ENCODE data around the gene ZSWIM4.

The ZSWIM4 gene

GRCh38 chr19:13812544-13812943, 17.3 kb downstream of the ZSWIM4 start:
- DNase-seq (ENCODE audit: low read depth in 2 of 2) = no peak

DNA sequence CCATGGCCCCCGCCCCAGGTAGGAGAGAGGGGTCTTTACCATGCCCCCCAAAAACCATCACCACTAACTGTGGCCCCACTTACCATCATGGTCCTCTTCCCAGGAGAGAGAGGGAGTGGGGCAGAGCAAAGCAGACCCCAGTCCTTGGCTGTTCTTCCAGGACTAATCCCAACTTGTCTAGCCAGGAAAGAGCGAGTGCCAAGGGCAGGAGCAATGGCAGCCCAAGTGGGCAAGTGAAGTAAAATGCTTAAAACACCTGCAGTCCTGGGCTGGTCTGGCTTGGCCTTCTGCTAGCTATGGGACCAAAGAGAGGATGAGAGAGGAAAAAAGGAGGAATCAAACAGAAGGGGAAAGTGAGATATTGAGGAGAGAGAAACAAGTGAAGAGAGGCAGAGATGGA, 17.9 kb downstream of the ZSWIM4 start:
- DNase-seq (ENCODE audit: low read depth in 2 of 2) = no peak

GRCh38 chr19:13814550-13814949, 19.3 kb downstream of the ZSWIM4 start:
- DNase-seq (ENCODE audit: low read depth in 2 of 2) = no peak

DNA sequence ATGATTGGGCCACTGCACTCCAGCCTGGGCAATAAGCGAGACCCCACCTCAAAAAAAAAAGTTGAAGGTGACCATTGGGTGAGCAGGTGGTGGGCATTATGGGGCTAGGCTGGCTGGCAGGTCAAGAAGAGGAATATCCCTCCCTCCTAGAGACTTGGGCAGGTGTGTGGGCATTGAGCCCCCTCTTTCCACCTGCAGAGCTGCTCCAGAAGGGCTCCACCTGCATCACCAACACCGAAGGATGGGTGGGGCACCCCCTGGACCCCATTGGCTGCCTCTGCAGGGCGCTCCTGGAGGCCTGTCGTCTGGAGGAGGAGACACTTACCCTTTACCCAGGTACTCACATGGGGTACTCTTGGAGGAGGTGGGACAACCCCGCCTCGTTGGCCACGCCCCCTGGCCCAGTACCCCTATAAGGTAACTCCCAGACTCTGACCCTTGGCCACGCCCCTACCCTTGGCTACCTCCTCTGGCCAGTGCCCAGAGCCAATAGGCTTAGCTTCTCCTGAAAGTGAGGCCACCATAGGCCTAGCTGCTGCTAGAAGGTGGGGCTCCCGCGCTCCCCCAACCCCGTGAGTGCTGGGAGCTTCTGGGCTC, 21.9 kb downstream of the ZSWIM4 start:
- no peak for DNase-seq (ENCODE audit: low read depth in 2 of 2)

DNA sequence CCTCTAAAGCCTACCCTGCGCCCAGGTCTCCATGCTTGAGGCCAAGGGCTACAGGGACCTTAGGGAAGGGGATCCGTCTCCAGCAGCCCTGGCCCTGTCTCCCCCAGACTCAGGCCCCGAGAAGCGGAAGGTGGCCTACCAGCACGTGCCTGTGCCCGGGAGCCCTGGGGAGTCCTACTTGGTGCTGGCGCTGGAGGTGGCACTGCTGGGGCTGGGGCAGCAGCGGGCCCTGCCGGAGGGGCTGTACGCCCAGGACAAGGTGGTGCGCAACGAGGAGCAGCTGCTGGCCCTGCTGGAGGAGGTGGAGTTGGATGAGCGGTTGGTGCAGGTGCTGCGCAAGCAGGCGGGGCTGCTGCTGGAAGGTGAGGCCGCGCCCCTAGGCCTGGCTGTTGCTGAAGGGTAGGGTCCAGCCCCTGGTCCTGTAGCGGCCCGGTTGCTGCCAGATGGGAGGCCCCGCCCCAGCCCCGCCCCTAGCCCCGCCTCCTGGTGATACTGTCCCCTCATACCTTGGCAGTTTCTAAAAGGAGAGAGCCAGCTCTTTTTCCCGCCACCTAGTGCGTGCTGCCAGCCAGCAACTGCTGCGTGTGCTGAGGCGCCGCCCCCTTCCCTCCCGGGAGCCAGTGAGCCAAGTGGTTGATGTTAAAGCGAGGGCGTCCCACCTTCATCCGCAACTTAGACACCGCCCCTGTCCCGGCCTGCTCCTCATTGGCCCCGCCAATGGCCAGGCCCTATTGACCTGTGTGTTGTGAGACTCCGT, 22.6 kb downstream of the ZSWIM4 start:
- DNase-seq (ENCODE audit: low read depth in 2 of 2) = no peak

- no peak for DNase-seq (ENCODE audit: low read depth in 2 of 2)
These were observed 24.0 kb downstream of the ZSWIM4 start for GRCh38 chr19:13819238-13819637.

DNA sequence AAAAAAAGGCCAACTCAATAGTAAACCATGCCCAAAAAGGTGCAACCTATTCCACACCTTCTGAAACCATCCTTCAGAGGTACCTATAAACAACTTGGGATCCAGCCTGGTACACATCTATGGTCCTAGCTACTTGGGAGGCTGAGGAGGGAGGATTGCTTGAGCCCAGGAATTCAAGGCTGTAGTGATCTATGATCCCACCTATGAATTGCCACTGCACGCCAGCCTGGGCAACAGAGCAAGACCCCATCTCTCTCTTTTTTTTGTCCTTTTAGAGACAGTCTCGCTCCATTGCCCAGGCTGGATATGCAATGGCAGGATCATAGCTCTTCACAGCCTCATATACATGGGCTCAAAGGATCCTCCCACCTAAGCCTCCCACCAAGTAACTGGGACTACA, 26.0 kb downstream of the ZSWIM4 start:
- no peak for DNase-seq (ENCODE audit: low read depth in 2 of 2)

DNA sequence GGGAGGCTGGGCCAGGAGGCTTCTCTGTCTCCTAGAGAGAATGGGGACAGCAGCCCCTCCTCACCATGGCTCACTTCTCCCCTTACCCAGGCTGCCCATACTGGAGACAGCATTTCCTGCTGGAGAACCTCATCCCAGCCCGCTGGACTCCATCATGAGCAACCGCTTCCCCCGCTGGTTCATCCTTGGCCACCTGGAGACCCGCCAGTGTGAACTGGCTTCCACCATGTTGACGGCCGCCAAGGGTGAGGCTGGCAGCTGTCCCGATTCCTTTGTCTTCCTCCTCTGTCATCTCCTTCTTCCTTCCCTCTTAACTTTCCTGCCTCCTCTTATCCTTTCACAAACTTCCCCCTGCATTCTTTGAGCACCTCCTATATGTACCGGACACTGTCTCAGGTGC, 28.0 kb downstream of the ZSWIM4 start:
- no peak for DNase-seq (ENCODE audit: low read depth in 2 of 2)

DNA sequence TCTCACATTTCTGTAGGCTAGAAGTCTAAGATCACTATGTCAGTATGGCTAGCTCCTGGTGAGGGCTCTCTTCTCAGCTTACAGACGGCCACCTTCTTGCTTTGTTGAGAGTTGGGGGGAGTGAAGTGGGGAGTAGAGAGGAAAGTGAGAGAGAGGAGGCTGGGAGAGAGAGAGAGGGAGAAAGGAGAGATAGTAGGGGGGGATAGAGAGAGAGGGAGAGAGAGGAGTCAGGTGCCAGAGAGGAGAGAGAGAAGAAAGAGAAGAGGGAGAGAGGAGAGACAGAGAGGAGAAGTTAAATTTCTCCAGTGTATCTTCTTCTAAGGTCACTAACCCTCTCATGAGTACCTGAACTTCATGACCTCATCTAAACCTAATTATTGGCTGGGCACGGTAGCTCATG, 28.7 kb downstream of the ZSWIM4 start:
- no peak for DNase-seq (ENCODE audit: low read depth in 2 of 2)

GRCh38 chr19:13824703-13825102, 29.5 kb downstream of the ZSWIM4 start:
- DNase-seq (ENCODE audit: low read depth in 2 of 2) = no peak

DNA sequence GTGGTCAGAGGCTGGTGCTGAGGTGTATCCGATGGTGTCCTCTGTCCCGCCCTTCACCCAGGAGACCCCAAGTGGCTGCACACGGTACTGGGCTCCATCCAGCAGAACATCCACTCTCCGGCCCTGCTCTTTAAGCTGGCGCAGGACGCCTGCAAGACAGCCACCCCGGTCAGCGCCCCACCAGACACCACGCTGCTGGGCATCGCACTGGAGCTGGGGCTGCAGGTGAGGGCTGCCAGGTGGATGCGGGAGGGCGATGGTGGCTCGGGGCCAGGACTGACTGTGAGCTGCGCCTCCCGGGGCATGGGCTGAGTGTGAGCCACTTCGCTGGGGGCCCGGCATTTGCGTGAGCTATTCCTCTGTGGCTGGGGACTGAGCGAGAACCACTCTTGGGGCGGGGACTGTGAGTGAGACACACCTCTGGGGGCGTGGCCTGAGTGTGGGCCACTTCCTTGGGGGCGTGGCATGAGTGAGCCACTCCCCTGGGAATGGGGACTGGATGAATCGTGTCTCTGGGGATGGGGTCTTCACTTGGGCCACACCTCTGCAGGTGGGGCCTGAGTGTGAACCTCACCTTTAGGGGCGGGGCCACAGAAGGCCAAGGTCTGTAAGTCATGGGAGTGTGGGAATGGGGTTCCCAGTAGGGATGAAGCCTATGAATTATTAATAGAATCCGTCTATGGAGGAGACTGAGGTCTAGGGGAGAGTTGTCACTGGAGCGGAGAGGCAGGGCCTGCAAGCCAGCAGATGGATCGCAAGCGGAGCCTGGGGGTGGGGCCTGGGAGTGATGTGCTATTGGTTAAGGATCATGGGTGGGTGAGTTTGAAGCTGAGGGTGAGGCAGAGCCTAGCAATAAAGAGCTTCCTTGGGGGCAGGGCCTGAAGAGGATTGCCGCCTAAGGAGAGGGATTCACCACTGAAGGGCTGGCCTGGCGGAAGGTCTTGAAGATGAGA, 30.5 kb downstream of the ZSWIM4 start:
- DNase-seq (ENCODE audit: low read depth in 2 of 2) = no peak

DNA sequence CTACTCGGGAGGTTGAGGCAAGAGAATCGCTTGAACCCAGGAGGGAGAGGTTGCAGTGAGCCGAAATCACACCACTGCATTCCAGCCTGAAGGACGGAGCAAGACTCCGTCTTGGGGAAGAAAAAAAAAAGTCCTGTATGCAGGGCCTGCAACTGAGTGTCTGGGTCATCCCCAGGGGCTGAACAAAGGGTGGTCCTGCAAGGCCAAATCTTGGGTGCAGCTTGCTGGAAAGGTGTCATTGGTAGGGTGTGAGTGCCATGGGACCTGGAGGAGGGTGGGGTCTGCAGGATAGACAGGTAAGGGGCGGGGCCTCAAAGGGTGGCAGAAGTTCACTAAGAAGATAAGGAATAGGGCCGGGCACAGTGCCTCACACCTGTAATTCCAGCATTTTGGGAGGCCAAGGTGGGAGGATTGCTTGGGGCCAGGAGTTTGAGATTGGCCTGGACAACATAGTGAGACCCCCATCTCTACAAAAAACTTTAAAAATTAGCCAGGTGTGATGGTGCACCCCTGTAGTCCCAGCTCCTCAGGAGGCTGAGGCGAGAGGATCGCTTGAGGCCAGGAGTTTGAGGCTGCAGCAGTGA, 31.5 kb downstream of the ZSWIM4 start:
- no peak for DNase-seq (ENCODE audit: low read depth in 2 of 2)

- no peak for DNase-seq (ENCODE audit: low read depth in 2 of 2)
These were observed 32.4 kb downstream of the ZSWIM4 start for GRCh38 chr19:13827656-13828055.

GRCh38 chr19:13830114-13830740, 35.0 kb downstream of the ZSWIM4 start:
- no peak for DNase-seq (ENCODE audit: low read depth in 2 of 2)

- DNase-seq (ENCODE audit: low read depth in 2 of 2) = no peak
These were observed 35.7 kb downstream of the ZSWIM4 start for GRCh38 chr19:13830741-13831536.

DNA sequence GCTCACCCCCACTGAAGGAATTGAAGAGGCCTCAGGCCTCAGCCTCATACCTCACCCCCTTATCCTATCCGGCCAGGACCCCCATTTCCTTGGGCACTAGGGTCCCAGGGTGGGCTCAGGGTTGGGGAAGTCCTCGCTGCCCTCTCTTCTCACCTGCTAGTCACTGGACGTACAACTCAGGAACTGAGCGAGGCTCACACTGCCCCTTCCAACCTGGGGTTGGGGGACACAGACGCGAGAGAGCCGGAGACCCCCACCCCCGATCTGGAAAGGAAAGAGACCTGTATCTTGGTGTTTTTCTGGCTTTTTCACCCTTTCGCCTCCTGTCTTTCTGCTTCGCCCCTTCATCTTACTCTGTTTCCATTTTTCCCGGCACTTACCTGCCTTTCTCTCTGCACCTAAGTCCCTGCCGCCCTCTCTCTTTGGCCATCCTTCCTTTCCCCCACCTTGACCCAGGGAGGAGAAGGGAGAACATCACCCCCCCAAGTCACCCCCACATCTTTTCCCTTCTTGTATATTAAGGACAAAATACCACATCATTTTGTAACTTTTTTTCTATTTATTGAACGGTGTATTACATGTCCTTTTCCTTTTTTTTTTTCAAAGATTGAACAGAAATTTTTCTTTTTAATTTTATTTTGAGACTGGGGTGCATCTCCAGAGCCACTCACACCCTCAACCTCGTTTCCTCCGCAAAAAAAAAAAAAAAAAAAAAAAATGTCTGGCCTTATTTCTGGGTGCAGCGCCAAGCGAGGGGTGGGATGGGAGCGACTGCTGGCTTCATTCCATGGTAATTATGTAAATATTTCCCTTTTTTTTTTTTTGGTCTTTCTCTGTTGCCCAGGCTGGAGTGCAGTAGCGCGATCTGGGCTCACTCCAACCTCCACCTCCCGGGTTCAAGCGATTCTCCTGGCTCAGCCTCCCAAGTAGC, 36.6 kb downstream of the ZSWIM4 start:
- DNase-seq (ENCODE audit: low read depth in 2 of 2) = no peak

- peak; percentile 78 to 81 for DNase-seq (ENCODE audit: low read depth in 2 of 2)
These were observed 38.3 kb downstream of the ZSWIM4 start for GRCh38 chr19:13833330-13834243.

GRCh38 chr19:13834244-13835069, 39.2 kb downstream of the ZSWIM4 start:
- DNase-seq (ENCODE audit: low read depth in 2 of 2) = no peak

All from stimulated activated CD8-positive, alpha-beta memory T cell treated with anti-CD3 and anti-CD28 coated beads, Interleukin-15, amount 100 ng/mL, for 4 hours (primary cell).